Measurements from ENCODE around the gene RAI1.
A peak's percentile ranks its signal among the peaks of the same experiment; 100 is the strongest.

Gene RAI1

GRCh38 chr17:17841601-17842025 lies 160.4 kb downstream of the RAI1 start:
- DNase-seq (ENCODE audit: low read depth in 2 of 2, low spot score in 1 of 2): no peak

- DNase-seq (ENCODE audit: low read depth in 2 of 2, low spot score in 1 of 2): no peak
Observed at GRCh38 chr17:17842111-17842876, 161.0 kb downstream of the RAI1 start.

- no peak for DNase-seq (ENCODE audit: low read depth in 2 of 2, low spot score in 1 of 2)
Observed at GRCh38 chr17:17843096-17843495, 161.8 kb downstream of the RAI1 start.

- no peak for DNase-seq (ENCODE audit: low read depth in 2 of 2, low spot score in 1 of 2)
Observed at GRCh38 chr17:17844079-17844478, 162.8 kb downstream of the RAI1 start.

DNA sequence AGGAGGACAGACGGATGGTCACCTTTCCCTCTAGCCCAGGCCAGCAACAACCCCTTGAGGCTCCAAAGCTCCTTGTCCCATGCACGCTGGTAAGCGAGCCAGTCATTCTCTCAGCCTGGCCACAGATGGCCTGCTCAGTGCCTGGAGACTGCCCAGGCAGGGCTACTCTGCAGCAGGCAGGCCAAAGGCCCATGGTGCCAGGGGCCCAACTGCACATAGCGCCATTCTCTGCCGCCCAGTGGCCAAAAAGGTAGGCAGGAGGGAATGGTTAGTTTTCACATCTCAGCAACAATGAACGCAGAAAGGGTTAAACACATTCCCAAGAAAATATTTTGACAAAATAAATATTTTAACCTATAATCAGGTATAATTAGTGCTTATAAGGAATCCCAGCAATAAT lies 163.2 kb downstream of the RAI1 start:
- no peak for DNase-seq (ENCODE audit: low read depth in 2 of 2, low spot score in 1 of 2)

GRCh38 chr17:17845046-17845775 lies 164.0 kb downstream of the RAI1 start:
- no peak for DNase-seq (ENCODE audit: low read depth in 2 of 2, low spot score in 1 of 2)

DNA sequence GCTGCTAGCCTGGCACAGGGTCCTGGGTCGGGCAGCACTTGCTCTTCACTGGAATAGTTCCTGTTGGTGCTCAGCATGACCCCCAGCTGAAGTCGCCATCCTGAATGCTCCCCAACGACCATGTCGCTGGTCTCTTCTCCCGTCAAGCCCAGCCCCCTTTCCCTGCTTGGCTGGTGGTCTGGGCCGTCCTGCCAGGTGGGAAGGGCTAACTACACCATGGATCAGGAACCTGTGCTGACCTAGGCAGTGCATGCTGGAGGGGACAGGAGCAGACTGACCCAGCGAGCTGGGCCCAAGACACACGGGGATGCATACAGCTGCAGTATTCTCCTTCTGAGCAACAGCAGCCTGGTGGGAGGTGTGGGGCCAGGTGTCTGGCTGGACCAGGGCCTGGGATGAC lies 164.7 kb downstream of the RAI1 start:
- DNase-seq (ENCODE audit: low read depth in 2 of 2, low spot score in 1 of 2): no peak

DNA sequence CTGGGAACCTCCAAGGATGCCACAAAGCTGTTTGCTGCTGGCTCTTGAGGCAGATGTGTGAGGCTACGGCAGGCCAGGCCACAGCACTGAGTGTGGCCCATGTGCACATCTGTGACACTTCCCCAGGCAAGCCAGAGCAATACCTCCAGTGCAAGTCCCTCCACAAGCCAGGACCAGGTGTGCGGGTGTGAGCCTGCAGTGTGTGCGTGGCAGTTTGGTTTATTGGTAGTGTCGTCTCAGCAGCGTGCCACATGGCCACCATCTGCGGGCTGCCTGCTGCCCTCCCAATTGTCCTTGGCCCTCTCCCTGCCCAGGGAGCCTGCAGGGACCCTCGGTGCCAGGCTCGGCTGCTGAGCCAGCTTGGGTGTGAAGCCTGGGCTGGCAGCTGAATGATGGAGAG lies 165.4 kb downstream of the RAI1 start:
- no peak for DNase-seq (ENCODE audit: low read depth in 2 of 2, low spot score in 1 of 2)

- DNase-seq (ENCODE audit: low read depth in 2 of 2, low spot score in 1 of 2): no peak
Observed at GRCh38 chr17:17847118-17847689, 165.9 kb downstream of the RAI1 start.

GRCh38 chr17:17847726-17848125 lies 166.5 kb downstream of the RAI1 start:
- no peak for DNase-seq (ENCODE audit: low read depth in 2 of 2, low spot score in 1 of 2)

GRCh38 chr17:17848311-17849082 lies 167.2 kb downstream of the RAI1 start:
- DNase-seq (ENCODE audit: low read depth in 2 of 2, low spot score in 1 of 2): no peak

GRCh38 chr17:17849147-17849820 lies 168.0 kb downstream of the RAI1 start:
- DNase-seq (ENCODE audit: low read depth in 2 of 2, low spot score in 1 of 2): peak; percentile 45 to 66

DNA sequence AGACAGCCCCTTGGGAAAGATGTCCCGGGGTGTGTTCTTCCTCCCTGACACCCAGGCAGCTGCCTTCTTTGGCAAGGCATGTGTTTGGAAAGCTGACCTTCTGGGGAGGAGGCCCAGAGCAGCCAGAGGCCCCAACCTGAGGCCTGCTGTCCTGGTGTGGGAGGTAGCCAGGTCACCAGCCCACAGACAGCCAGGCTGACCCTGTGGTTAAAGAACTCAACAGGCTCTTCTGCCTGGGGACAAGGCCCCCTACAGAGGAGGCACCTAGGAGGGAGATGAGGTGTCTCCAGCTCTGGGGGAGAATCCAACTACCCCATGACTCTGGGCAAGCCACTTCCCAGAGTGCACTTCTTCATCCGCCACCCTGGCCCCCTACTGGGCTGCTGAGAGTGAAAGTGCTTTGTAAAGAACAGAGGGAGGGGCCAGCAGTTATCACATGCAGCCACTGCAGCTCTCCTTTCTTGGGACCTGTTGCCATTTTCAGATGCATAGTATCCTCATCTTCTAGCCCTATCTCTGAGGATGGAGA lies 168.7 kb downstream of the RAI1 start:
- DNase-seq (ENCODE audit: low read depth in 2 of 2, low spot score in 1 of 2): peak; percentile 19 to 45

DNA sequence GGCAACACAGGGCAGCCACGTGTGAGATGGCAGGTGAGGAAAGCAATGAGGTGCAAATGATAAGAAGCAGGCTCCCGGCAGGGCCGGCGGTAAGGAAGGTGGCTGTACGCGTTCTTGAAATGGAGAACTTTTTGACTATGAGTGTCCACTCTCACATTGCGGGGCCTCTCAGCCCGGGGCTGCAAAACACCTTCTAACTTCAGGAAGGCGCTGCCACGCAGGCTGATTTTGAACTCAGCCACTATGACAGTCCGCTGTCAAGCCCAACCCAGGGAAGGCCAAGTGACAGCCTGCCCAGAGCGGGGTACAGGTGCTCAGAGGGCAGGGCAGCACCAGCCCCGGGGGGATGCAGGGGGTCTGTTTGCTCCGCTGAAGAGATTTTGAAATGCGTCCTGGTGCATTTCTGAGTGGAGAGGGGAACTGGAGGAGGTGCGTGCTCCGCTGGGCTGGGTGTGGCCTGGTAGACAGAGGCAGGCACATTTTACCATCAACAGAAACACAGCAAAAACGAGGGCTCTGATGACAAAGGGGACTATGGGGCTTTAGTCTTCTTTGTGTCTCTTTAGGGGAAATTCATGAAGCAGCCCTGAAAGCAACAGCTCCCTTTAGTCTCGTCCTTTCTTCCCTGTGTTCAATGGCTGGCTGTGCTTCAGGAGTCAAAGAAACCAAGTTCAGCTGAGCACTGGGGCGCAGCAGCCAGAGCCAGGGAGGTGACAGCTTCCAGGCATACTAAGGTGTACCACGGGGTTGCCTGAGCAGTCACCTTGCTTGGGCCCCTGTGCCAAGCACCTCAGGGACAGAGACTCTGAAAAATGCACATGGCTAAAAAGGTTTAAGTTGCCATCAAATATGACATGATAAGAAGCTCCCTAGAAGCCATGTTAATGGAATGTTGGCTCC lies 170.1 kb downstream of the RAI1 start:
- no peak for DNase-seq (ENCODE audit: low read depth in 2 of 2, low spot score in 1 of 2)

DNA sequence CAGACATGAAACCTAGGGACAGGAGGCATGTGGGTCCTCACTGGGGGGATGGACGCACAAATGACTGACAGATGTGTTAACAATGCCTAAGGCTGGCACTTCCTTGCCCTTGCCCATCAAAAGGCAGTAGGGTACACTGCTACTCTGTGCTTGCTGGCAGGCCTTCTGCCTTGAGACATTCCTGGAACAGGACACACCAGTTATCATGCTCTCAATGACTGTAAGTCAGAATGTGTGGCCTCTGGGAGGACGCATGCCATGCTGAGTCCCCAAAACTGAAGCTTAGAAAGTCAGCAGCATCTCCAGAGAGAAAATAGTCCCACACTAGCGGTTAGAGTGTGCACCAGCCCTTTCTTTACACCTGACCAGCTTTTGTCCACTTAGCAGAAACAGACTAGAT lies 171.7 kb downstream of the RAI1 start:
- no peak for DNase-seq (ENCODE audit: low read depth in 2 of 2, low spot score in 1 of 2)

- DNase-seq (ENCODE audit: low read depth in 2 of 2, low spot score in 1 of 2): no peak
Observed at GRCh38 chr17:17853811-17854447, 172.7 kb downstream of the RAI1 start.

DNA sequence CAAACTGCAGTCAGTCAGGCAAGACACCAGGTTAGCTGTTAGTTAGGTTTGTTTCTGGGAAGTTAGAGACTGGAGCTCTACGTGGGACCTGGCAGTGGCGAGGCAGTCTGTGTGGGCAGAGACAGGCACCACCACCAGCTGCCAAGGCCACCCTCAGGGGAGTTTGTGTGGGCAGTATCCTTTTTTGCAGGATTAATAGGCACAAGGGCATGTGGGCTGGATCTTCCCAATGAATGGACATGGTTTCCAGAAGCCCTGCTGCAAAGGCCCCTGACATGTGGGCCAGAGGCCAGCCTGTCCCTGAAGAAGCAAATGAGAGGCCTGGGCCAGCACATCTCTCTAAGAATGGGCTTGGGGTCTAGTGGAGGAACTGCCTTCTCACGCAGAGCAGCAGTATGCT lies 174.7 kb downstream of the RAI1 start:
- no peak for DNase-seq (ENCODE audit: low read depth in 2 of 2, low spot score in 1 of 2)

GRCh38 chr17:17856386-17856785 lies 175.1 kb downstream of the RAI1 start:
- DNase-seq (ENCODE audit: low read depth in 2 of 2, low spot score in 1 of 2): no peak

DNA sequence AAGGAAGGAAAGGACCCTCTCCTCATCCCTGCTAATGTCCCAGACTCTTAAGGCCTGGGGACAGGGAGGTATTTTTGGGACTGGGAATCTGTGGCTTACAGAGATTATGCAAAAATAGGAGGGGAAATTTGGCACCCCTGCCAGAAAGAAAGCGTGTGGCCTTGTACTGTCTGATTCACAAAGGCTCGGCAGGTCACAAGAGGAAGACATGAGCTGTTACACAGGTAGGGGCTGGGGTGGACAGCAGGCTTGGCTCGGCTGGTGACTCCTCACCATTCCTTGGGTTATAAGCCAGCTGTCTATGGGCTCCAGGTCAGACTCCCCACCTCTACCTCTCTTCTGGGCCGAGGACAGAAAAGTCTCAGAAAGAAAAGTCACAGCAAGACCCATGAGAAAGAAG lies 176.2 kb downstream of the RAI1 start:
- no peak for DNase-seq (ENCODE audit: low read depth in 2 of 2, low spot score in 1 of 2)
